ENCODE data around the gene AIMP1.

The AIMP1 gene

DNA sequence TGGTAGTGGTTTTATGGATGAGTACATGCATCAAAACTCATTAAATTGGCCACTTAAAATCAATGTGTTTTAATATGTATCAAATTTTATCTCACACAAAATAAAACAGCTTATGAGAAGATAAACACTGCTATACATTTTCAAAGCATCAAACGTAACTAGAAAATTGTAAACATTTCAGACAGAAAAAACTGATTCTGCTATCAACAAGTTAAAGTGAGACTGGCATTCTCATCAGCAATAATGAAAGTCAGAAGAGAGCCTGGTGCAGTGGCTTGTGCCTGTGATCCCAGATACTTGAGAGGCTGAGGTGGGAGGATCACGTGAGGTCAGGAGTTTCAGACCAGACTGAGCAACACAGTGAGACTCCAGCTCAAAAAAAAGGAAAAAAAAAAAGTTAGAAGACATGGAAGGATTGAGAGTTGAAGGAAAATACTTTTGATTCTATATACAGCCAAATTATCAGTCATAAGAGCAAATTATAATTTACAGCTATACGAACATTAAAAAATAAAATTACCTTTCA, 3.3 kb upstream of the AIMP1 start:
- no peak for DNase-seq

DNA sequence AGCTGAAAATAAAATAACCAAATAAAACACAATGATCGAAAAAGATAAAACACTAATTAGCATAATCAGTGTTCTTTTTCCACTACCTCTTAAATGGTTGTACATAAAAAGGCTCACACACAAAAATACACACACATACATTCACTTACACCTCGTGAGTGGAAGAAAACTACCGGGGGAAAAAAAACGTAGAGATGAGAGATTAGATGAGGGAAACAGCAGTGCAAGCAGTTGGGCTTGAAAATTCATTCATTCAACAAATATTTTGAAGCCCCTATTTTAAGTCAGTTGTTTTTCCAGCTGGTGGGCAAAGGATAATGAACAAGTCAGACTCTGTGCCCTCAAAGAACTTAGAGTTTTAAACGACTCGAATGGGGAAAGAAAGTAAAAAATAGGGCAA, 1.4 kb upstream of the AIMP1 start:
- DNase-seq: no peak

DNA sequence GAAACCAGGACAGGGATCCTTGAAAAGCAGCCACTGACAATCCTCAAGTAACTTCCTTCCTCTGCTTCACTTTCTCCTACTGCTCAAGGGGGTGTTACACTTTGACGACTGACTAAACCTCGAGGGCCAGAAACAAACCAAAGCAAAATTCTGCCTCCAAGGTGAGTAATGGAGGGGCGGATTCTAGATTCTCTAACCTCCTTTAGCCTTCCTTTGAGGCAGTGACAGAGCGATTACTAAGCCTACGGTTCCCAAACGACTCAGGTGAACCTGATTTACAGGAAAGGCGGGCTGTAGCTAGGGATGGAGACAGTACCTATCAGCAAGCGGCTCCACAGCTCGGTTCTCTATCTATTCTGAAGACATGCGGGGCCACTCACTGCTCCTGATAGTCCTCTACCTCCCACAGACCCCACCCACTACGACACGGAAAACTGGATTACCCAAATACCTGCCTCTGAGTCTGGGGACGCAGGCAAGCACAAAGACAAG, 828 bp upstream of the AIMP1 start:
- no peak for DNase-seq

DNA sequence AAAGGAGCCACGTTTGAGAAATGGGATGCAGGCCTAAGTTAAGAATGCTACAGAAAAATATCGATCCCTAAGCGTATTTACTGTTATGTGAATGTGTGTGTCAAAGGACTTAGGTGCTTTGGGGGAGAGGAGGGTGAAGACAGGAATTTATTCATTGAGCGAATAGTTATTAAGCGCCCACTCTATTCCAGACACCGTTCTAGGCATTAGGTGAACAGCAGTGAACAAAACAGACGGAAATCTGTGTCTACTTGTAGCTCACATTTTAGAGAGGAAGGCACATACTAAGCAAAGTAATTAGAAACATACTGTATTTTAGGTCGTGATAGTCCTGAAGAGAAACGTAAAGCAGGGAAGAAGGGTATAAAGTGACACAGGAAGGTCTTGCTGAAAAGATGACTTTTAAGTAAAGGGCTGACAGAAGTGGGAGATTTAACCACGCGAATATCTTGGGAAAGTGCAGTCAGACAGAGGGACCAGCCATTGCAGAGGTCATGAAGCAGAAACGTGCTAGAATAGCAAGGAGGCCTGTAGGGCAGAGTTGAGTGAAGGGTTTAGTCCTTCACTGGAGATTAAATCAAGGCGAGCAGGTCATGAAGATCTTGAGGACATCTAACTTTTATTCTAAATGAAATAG, 541 bp downstream of the AIMP1 start:
- DNase-seq: peak; percentile 13

DNA sequence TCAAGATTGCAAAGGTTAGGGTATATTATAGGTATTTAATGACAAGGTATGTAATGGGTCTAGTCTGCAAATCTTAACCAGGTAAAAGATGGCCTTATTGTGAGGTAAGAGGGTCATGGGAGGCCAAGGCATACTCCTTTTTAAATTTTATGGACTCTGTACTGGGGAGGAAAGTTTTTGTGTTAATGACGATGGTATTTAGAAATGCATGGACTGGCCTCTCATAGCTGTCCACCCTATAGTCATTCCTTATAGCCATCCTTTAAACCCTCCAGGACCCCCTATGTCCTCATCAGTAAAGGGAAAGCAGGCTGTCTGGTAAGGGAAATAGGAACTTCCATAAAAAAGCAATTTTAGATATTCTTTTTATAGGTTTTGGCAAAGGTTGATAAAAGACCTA, 1.5 kb downstream of the AIMP1 start:
- no peak for DNase-seq

DNA sequence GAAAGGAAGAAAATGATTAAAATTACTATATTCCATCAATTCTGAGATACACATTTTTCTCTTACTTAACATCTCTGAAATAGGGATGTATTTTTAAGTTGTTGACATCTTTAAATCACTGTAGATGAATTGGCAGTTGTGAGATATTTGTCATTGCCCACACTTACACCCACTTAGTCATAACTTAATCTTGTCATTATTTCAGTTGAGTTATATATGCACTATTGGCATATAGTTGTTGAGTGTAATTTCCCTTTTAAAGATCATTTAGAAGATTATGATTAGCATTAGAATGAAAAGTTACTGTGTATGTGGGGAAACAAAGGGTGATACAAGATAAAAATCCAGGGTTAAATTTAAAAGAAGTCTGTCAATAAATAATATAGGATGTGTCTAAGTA, 2.2 kb downstream of the AIMP1 start:
- DNase-seq: no peak

DNA sequence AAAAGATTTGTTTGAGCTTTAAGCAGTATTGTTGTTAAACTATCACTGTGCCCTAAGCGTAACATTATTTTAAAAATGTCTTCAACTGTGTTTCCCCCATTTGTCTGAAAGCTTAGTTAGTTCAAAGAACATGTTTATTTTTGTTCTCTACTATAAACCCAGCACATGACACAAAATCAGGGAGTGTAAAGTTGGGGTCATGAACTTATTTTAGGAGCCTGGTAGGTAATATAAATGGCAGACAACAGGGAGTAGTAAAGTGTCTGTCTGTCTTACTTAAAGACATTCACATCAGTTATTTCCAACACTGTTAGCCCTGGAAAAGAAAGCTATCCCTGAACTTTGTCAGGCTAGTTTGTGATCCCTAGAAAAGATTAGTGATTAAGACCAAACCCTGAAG, 3.9 kb downstream of the AIMP1 start:
- DNase-seq: no peak

DNA sequence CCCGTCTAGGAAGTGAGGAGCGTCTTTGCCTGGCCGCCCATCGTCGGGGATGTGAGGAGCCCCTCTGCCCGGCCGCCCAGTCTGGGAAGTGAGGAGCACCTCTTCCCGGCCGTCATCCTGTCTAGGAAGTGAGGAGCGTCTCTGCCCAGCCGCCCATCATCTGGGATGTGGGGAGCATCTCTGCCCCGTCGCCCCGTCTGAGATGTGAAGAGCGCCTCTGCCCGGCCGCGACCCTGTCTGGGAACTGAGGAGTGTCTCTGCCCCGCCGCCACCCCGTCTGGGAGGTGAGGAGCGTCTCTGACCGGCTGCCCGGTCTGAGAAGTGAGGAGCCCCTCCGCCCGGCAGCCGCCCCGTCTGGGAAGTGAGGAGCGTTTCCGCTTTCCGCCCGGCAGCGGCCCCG, 4.8 kb downstream of the AIMP1 start:
- DNase-seq: peak; percentile 14

DNA sequence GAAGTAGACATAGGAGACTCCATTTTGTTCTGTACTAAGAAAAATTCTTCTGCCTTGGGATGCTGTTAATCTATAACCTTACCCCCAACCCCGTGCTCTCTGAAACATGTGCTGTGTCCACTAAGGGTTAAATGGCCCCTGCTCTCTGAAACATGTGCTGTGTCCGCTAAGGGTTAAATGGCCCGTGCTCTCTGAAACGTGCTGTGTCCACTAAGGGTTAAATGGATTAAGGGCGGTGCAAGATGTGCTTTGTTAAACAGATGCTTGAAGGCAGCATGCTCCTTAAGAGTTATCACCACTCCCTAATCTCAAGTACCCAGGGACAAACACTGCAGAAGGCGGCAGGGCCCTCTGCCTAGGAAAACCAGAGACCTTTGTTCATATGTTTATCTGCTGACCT, 5.5 kb downstream of the AIMP1 start:
- DNase-seq: peak; percentile 13

DNA sequence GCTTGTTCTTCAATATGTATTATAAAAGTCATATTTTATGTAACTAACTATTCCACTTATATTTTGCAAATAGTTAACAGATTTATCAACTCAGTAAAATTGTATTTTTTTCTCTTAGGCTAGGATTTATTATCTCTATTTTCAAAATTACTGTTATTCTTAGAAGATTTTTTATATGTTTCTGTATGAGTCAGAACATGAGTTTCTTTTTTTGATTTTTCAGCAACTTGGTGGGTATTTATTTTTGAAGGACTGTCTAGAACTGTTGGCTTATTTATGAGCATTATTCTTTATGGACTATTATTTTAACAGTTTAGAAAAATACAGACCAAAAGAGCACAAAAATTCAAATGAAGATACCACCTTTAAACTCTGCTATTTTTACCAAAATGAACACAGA, 6.8 kb downstream of the AIMP1 start:
- no peak for DNase-seq

DNA sequence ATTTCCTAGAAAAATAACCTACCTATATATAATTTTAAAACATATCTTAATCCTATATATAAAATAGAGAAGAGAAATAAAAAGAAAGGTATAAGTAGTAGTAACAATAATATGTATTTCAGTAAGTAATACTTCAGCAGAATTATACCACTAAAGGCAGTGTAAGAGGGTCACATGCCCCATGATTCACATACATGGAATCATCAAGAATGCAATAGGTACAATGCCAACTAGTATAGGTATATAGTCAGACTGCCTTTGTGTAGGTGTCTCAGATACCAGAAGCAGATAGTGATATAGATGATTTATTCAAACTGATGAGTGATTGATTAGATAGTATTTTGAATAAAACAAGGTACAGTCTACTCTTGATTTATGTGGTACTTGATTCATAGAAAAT, 9.4 kb downstream of the AIMP1 start:
- DNase-seq: no peak

DNA sequence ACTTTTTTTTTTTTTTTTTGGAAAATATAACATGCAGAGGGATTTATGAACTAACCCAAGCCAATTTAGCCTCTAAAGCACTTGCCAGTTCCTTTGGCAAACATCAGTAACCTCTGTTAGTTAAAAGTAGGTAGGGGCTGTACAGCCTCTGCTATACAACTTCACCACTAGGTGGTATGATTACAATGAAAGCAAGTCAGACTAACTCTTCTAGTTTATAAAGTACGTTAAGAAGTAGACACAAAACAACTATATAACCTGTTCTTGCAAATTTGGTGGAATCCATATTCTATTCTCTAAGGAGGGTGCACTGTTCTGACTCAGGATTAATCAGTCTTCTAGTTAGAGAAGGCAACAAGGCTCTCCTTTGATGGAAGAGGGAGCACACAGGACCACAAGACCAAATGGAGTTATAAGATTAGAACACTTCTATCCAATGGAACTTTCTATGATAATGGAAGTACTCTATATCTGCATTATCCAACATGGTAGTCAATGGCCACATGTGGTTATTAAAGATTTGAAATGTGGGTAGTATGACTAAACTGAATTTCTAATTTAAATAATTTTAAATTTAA, 12.8 kb downstream of the AIMP1 start:
- no peak for DNase-seq

DNA sequence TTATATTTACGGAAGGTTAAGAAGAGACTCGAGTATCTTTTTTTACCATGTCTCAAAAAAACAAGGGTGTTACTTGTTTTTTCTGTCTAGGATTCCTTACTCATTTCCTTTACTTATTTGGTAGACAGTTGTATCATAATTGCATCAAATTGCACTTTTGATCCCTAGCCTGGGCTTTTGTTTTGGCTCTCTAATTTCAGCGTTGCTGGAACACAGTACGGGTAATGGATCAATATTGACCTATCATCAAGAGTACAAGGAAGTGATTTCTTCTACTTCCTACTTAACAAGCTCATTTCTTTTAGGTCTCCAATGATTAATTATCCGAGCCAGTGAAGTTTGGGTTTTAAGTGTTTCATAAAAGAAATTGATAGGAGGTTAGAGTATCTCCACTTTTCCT, 16.8 kb downstream of the AIMP1 start:
- no peak for DNase-seq

DNA sequence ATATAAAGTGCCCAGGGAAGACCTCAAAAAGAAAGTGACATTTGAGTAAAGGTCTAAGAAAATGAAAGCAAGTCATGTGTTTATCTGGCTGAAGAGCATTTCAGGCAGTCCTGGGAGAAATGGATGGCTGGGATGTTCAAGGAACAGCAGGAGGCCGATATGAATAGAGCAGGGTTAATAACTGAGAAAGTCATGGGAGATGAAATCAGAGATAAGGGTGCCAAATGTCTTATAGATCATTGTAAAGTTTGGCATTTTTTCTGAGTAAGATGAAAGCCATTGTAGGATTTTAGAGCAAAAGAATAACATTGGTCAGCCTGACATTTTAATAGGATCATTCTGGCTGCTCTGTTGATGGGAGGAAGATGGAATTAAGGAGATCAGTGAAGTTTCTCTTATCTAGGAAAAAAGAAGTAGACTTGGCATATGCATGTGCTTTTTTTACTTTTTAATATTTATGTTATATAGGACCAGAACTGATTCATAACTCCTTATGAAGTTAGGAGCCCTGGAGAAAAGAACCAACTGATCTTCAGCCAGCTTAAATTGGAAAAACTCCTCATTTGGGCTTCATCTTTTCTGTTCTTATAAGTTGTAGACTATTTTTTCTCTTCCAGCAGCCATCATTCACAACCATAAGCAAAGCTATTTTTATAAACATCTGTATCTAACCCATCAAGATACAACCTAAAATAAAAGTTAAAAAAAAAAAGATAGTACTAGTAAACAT, 18.6 kb downstream of the AIMP1 start:
- DNase-seq: no peak

DNA sequence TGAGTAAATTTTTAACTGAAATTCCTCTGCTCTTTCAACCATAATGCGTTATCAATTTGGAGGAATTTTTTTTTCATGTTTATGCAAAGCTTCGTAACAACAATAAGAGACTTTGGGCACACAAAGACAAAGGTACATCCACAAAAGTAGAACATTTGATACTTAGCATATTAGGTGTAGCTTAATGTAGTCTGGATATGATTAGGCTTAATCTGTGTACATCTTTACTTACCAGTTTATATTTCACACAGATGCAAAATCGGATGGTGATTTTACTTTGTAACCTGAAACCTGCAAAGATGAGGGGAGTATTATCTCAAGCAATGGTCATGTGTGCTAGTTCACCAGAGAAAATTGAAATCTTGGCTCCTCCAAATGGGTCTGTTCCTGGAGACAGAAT, 20.3 kb downstream of the AIMP1 start:
- no peak for DNase-seq

DNA sequence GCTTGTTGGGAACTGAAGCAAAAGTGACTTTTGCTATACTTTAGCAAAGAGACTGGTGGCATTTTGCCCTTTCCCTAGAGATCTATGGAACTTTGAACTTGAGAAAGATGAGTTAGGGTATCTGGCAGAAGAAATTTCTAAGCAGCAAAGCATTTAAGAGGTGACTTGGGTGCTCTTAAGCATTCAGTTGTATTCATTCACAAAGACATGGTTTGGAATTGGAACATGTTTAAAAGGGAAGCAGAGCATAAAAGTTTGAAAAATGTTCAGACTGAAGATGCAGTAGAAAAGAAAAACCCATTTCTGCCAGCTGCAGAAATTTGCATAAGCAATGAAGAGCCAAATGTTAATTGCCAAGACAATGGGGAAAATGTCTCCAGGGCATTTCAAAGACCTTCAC, 21.6 kb downstream of the AIMP1 start:
- DNase-seq: no peak

DNA sequence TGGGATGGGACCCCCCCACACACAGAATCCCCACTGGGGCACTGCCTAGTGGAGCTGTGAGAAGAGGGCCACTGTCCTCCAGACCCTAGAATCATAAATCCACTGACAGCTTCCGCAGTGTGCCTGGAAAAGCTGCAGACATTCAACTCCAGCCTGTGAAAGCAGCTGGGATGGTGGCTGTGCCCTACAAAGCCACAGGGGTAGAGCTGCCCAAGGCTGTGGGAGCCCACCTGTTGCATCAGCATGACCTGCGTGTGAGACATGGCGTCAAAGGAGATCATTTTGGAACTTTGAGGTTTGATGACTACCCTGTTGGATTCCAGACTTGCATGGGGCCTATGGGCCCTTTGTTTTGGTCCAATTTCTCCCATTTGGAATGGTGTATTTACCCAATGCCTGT, 22.3 kb downstream of the AIMP1 start:
- DNase-seq: no peak

DNA sequence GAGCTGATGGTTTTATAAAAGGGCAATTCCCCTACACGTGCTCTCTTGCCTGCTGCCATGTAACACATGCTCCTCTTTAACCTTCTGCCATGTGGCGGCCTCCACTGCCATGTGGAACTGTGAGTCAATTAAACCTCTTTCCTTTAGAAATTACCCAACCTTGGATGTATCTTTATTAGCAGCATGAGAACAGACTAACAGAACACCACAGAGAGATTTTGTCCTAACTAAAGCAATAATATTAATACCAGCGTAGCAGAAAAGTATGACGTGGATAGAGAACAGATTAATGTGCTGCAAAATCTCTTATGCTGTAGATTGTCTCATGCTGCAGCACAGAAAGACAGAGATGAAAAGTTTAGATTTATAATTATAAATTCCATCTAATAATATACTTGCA, 23.1 kb downstream of the AIMP1 start:
- DNase-seq: no peak

DNA sequence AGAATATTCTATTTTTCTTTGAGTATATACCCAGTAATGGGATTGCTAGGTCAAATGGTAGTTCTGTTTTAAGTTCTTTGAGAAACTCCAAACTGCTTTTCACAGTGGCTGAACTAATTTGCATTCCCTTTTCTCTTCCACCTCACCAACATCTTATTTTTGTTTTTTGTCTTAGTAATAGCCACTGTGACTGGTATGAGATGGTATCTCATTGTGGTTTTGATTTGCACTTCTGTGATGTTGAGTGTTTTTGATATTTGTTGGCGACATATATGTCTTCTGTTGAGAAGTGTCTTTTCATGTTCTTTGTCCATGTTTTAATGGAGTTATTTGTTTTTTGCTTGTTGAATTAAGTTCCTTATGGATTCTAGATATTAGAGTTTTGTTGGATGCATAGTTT, 24.4 kb downstream of the AIMP1 start:
- no peak for DNase-seq

DNA sequence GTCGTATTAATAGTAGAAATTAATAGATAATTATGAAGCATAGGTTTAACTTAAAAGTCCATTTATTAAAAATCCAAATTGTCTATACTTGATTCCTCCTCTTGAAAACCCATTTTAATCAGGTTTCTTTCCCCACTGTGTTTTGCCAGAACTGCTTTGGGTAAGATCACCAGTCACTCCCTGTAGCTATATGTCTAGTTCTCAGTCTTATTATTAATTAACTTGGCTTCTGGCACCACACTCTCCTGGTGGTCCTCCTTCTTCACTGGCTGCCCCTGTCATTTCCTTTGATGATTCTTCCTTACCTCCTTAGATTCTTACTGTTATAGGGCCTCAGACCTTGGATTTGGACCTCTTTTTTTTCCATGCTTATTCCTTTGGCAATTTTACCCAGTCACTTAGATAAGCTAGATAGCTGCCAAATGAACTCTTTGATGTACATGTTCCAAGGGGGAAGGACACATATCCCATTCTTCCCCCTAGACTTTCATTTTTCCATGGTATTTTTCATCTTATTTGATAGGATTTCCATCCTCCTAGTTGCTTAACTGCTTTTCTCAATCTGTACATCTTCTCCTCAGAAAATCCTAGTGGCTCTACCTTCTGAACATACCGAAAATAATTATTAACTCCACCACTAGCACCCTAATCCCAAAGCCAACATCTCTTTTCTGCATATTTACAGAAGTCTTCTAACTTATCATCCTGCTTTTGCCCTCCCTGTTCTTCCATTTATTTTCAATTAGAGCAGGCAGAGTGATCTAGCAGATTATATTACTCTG, 27.7 kb downstream of the AIMP1 start:
- DNase-seq: no peak

DNA sequence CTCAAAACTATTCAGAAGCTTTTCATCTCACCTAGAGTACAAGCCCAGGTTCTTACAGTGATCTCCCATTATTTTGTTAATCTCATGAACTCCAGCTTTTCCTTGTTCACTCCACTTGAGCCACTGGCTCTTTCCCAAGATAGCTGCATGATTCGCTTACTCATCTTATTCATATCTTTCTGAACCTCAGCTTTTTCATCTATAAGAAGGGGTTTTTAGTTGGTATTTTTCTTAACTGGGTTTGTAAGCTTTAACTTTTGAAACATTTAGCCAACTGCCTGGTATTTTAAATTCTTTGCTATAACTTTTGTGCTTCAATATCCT, 28.3 kb downstream of the AIMP1 start:
- no peak for DNase-seq

DNA sequence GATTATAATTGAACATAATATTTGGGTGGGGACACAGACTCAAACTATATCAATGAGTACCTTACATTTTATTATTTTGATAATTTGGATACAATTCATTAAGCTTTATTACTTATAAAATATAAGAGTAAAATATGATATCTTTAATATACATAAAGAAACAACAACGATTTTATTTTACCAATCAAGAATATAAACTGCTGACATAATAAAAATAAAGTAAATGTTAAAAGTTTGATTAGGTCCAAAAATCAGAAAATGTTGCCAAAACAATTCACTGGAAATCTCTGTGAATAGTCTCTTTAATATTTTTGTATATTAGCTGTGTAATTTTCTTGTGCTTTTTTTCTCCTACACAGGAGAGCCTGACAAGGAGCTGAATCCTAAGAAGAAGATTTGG, 30.8 kb downstream of the AIMP1 start:
- DNase-seq: no peak

DNA sequence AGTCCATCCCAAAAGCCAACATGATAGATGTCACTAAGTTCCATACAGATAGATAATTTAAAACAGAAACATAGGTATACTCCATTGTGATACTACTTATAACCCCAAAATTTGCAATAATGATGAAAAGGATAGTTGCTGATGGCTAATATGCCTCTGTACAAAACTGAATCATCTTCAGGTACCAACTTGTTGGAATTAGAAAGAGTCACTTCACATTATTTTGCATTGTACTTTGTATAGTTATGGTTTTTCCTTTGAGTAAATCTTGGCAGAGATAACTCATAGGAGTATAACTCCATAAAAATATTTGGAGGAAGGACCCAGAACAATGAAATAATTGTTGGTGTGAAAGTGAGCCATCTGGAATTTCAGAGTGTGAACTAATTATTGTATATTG, 34.7 kb downstream of the AIMP1 start:
- DNase-seq: no peak

DNA sequence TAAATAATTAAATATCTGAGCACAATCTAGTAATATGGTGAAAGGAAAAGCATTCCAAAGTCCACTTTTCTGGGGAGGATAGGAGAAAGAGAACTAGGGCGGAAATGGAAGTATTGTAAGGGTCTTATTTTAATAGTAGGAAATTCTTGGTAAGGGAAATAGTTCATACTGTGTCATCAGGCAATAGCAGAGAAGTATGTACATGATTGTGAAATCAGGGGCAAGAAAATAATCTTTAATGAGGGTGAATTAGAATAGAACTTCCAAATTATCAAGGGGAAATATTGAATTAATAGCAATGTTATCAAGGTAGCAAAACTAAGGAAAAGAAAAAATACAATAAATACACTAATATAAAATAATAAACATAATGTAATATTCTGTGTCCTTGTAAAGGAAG, 37.4 kb downstream of the AIMP1 start:
- no peak for DNase-seq
